Activated T-helper 1 cell treated with Interleukin-2 at 50 U/mL for 16 hours (primary cell): ENCODE data around the gene ZNF319.

Experiments
- DNase-seq: peaks from one replicate; pipeline ENCODE4 v3.0.0-alpha.2; 2020; ENCODE audit warnings: low read depth

ZNF319 gene

GRCh38 chr16:58037365-58038057 is 37.0 kb upstream of the ZNF319 start:
- DNase-seq, result no peak

GRCh38 chr16:58036943-58037342 is 36.5 kb upstream of the ZNF319 start:
- DNase-seq, result no peak

GRCh38 chr16:58035356-58036170 is 35.1 kb upstream of the ZNF319 start:
- no peak for DNase-seq

- DNase-seq, result no peak
Observed at GRCh38 chr16:58034774-58035173, 34.3 kb upstream of the ZNF319 start.

GRCh38 chr16:58034128-58034685 is 33.7 kb upstream of the ZNF319 start:
- no peak for DNase-seq

- DNase-seq, result no peak
Observed at GRCh38 chr16:58032710-58033293, 32.3 kb upstream of the ZNF319 start.

GRCh38 chr16:58031016-58031800 is 30.7 kb upstream of the ZNF319 start:
- DNase-seq, result no peak

- no peak for DNase-seq
Observed at GRCh38 chr16:58030136-58030840, 29.8 kb upstream of the ZNF319 start.

GRCh38 chr16:58029410-58029809 is 28.9 kb upstream of the ZNF319 start:
- DNase-seq, result no peak

GRCh38 chr16:58028541-58029070 is 28.1 kb upstream of the ZNF319 start:
- no peak for DNase-seq

- no peak for DNase-seq
Observed at GRCh38 chr16:58027916-58028455, 27.5 kb upstream of the ZNF319 start.

GRCh38 chr16:58027161-58027915 is 26.9 kb upstream of the ZNF319 start:
- no peak for DNase-seq

GRCh38 chr16:58026705-58027160 is 26.3 kb upstream of the ZNF319 start:
- DNase-seq, result no peak

GRCh38 chr16:58026139-58026704 is 25.8 kb upstream of the ZNF319 start:
- DNase-seq, result no peak

- peak; percentile 41 for DNase-seq
Observed at GRCh38 chr16:58025351-58026138, 25.1 kb upstream of the ZNF319 start, which contains the start of gene MMP15. TSS of gene MMP15 (plus strand) at chr16:58025754. CDS start at chr16:58026351, 597 bp downstream.

- DNase-seq, result no peak
Observed at GRCh38 chr16:58024486-58025350, 24.2 kb upstream of the ZNF319 start.

- DNase-seq, result no peak
Observed at GRCh38 chr16:58022601-58023371, 22.3 kb upstream of the ZNF319 start.
